M059J (cell line): ENCODE results near the gene HSD11B2. TPM values are rescaled to one million over a fixed set of nuclear protein-coding genes. Genes with fewer than 3 reads are reported as not detected.

Experiments
- DNase-seq: peaks from one replicate; pipeline ENCODE4 v3.0.0-alpha.2; 2012; ENCODE audit warnings: low read depth
- total RNA-seq: library from RNA; depleted of rRNA; stranded (reverse); fragments of >200 nt; shearing (Covaris generic); gene quantifications from 2 replicates; pipeline ENCODE4 v1.2.3, GENCODE V29; 2014; rRNA removed

HSD11B2 gene
- 0.25 and 0.30 TPM in 2 replicates for total RNA-seq

- peak; percentile 71 for DNase-seq
Measured at GRCh38 chr16:67430977-67431774, at the start of gene HSD11B2. TSS of gene HSD11B2 (plus strand) at chr16:67431121. CDS start at chr16:67431249, 128 bp downstream.

- DNase-seq: no peak
Measured at GRCh38 chr16:67383284-67383683, 47.6 kb upstream of the HSD11B2 start.

GRCh38 chr16:67384778-67385510 is 46.0 kb upstream of the HSD11B2 start:
- DNase-seq: peak; percentile 27

- DNase-seq: no peak
Measured at GRCh38 chr16:67386861-67387455, 44.0 kb upstream of the HSD11B2 start.

GRCh38 chr16:67387479-67388079 is 43.3 kb upstream of the HSD11B2 start:
- no peak for DNase-seq

- DNase-seq: no peak
Measured at GRCh38 chr16:67388191-67388590, 42.7 kb upstream of the HSD11B2 start.

- no peak for DNase-seq
Measured at GRCh38 chr16:67388591-67388990, 42.3 kb upstream of the HSD11B2 start.

GRCh38 chr16:67389911-67390815 is 40.8 kb upstream of the HSD11B2 start:
- DNase-seq: no peak

GRCh38 chr16:67390816-67391423 is 40.0 kb upstream of the HSD11B2 start:
- no peak for DNase-seq

GRCh38 chr16:67391424-67392300 is 39.3 kb upstream of the HSD11B2 start:
- DNase-seq: peak; percentile 60

- no peak for DNase-seq
Measured at GRCh38 chr16:67392301-67393059, 38.4 kb upstream of the HSD11B2 start.

GRCh38 chr16:67393111-67393787 is 37.7 kb upstream of the HSD11B2 start, which contains the start of gene TPPP3:
TSS of gene TPPP3 (minus strand) at chr16:67393498. CDS start at chr16:67391111, 2,387 bp downstream.
- DNase-seq: peak; percentile 77

- no peak for DNase-seq
Measured at GRCh38 chr16:67393788-67394154, 37.1 kb upstream of the HSD11B2 start.

GRCh38 chr16:67394155-67395104 is 36.5 kb upstream of the HSD11B2 start:
- DNase-seq: no peak

- DNase-seq: no peak
Measured at GRCh38 chr16:67395105-67395457, 35.8 kb upstream of the HSD11B2 start.

- peak; percentile 24 for DNase-seq
Measured at GRCh38 chr16:67395458-67396158, 35.3 kb upstream of the HSD11B2 start.
